H1 (cell line): ENCODE results near the gene RERG.

Source experiments
- BRCA1 ChIP-seq: IDR thresholded peaks from 2 replicates; pipeline ENCODE4 v1.6.1; 2012; ENCODE audit warnings: low read depth, low read length, improper control_type of control experiment
- CTCF ChIP-seq, 3 experiments: IDR thresholded peaks; 1 replicate in 2 of 3; 2 replicates in 1 of 3; pipeline versions ENCODE4 v1.5.1 to v1.6.1; 2011; ENCODE audit warnings: low read length in 3 of 3, mild to moderate bottlenecking in 3 of 3, inconsistent platforms in 2 of 3, low read depth in 1 of 3, moderate library complexity in 1 of 3; ENCODE audit not compliant: insufficient read depth in 1 of 3; ENCODE audit errors: control extremely low read depth in 1 of 3
- EP300 ChIP-seq, 2 experiments: IDR thresholded peaks; 1 replicate in 1 of 2; 2 replicates in 1 of 2; pipeline ENCODE4 v1.6.1; 2011 to 2012; ENCODE audit warnings: low read depth in 2 of 2, low read length in 2 of 2, mild to moderate bottlenecking in 2 of 2, borderline replicate concordance in 1 of 2, inconsistent platforms in 1 of 2, moderate library complexity in 1 of 2
- EZH2 ChIP-seq: fragments of 200-600 bp; sonication (generic); IDR thresholded peaks from 2 replicates; pipeline ENCODE4 v1.7.1; 2012; ENCODE audit warnings: low read depth, mild to moderate bottlenecking, moderate library complexity, low read length, inconsistent platforms; ENCODE audit not compliant: severe bottlenecking
- JUN ChIP-seq: IDR thresholded peaks from 2 replicates; pipeline ENCODE4 v1.6.1; 2011; ENCODE audit warnings: low read depth, mild to moderate bottlenecking, improper control_type of control experiment, low read length
- KDM1A ChIP-seq: fragments of 200-600, 300-600 bp; sonication (generic); IDR thresholded peaks from 2 replicates; pipeline ENCODE4 v1.7.1; 2016; ENCODE audit warnings: mild to moderate bottlenecking, low read length, borderline replicate concordance
- POLR2A ChIP-seq, 2 experiments: IDR thresholded peaks; 1 replicate in 1 of 2; 2 replicates in 1 of 2; pipeline ENCODE4 v1.6.1; 2011; ENCODE audit warnings: low read depth in 2 of 2, low read length in 2 of 2, mild to moderate bottlenecking in 2 of 2; ENCODE audit errors: control extremely low read depth in 1 of 2
- POLR2AphosphoS5 ChIP-seq: IDR thresholded peaks from 2 replicates; pipeline ENCODE4 v1.6.1; 2011; ENCODE audit warnings: low read depth, low read length
- RAD21 ChIP-seq, 2 experiments: IDR thresholded peaks in 1 of 2; conservative IDR thresholded peaks in 1 of 2; 2 replicates each; pipeline ENCODE4 v1.6.1; 2011; ENCODE audit warnings: low read depth in 2 of 2, low read length in 2 of 2, improper control_type of control experiment in 1 of 2, inconsistent platforms in 1 of 2, mild to moderate bottlenecking in 1 of 2, moderate library complexity in 1 of 2
- RNF2 ChIP-seq: fragments of 200-900, 300-1000 bp; sonication (generic); IDR thresholded peaks from 2 replicates; pipeline ENCODE4 v1.7.1; 2016; ENCODE audit warnings: borderline replicate concordance, low read depth, mild to moderate bottlenecking, antibody characterized with exemption, low read length; ENCODE audit not compliant: poor library complexity, severe bottlenecking; ENCODE audit errors: missing control alignments
- SIN3A ChIP-seq, 2 experiments: IDR thresholded peaks in 1 of 2; conservative IDR thresholded peaks in 1 of 2; 2 replicates each; pipeline ENCODE4 v1.6.1; 2011 to 2012; ENCODE audit warnings: low read length in 2 of 2, improper control_type of control experiment in 1 of 2, low read depth in 1 of 2, mild to moderate bottlenecking in 1 of 2
- TCF12 ChIP-seq: IDR thresholded peaks from 2 replicates; pipeline ENCODE4 v1.6.1; 2011; ENCODE audit warnings: low read depth, mild to moderate bottlenecking, low read length
- TF ChIP-seq, protein P1 (sequence below): IDR thresholded peaks from 2 replicates; pipeline ENCODE4 v1.6.1; 2011; ENCODE audit warnings: low read length, improper control_type of control experiment

DNA sequence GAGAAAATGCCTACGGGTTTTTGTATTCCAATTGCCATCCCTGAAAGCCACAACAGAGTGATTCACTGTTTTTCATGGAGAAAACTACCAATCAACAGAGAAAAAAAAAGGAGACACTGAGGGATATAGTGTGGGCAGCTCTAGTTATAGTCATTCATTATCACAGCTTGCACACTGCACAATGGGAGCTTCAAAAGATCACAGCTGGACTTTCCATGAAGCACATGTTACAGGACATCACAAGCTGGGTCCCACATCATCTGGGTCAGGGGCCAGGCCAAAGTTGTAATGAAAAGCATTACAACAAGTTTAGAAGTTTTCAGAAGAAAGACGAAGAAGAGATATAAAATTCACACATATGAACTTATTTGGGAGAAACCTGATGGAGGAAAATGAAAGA, 41.5 kb downstream of the RERG start:
- TF ChIP-seq KDM1A: no peak
- no peak for TF ChIP-seq POLR2AphosphoS5
- no peak for TF ChIP-seq POLR2A (IDR thresholded peaks at IDR 0.05; ENCODE audit: control extremely low read depth in 1 of 2, low read depth in 2 of 2, low read length in 2 of 2)
- TF ChIP-seq CTCF (IDR thresholded peaks at IDR 0.05; ENCODE audit: control extremely low read depth in 1 of 3, insufficient read depth in 1 of 3, low read depth in 1 of 3, low read length in 3 of 3): no peak
- no peak for TF ChIP-seq EZH2
- no peak for TF ChIP-seq SIN3A (conservative IDR thresholded peaks at IDR 0.05 in 1 of 2, IDR thresholded peaks at IDR 0.05 in 1 of 2; ENCODE audit: low read depth in 1 of 2, low read length in 2 of 2)
- TF ChIP-seq RAD21 (IDR thresholded peaks at IDR 0.05 in 1 of 2, conservative IDR thresholded peaks at IDR 0.05 in 1 of 2; ENCODE audit: low read depth in 2 of 2, low read length in 2 of 2): no peak
- TF ChIP-seq BRCA1: no peak
- TF ChIP-seq EP300 (IDR thresholded peaks at IDR 0.05; ENCODE audit: borderline replicate concordance in 1 of 2, low read depth in 2 of 2, low read length in 2 of 2): no peak
- no peak for TF ChIP-seq JUN
- TF ChIP-seq, protein P1, sequence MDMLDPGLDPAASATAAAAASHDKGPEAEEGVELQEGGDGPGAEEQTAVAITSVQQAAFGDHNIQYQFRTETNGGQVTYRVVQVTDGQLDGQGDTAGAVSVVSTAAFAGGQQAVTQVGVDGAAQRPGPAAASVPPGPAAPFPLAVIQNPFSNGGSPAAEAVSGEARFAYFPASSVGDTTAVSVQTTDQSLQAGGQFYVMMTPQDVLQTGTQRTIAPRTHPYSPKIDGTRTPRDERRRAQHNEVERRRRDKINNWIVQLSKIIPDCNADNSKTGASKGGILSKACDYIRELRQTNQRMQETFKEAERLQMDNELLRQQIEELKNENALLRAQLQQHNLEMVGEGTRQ: no peak
- TF ChIP-seq RNF2: no peak
- no peak for TF ChIP-seq TCF12
